GM15510 (cell line): ENCODE measurements around the gene RIPOR3.

Experiments
- POLR2A ChIP-seq: IDR thresholded peaks from 3 replicates; pipeline ENCODE4 v1.6.1; 2011; ENCODE audit warnings: borderline replicate concordance; ENCODE audit not compliant: insufficient read length; ENCODE audit errors: extremely low read depth

The RIPOR3 gene

DNA sequence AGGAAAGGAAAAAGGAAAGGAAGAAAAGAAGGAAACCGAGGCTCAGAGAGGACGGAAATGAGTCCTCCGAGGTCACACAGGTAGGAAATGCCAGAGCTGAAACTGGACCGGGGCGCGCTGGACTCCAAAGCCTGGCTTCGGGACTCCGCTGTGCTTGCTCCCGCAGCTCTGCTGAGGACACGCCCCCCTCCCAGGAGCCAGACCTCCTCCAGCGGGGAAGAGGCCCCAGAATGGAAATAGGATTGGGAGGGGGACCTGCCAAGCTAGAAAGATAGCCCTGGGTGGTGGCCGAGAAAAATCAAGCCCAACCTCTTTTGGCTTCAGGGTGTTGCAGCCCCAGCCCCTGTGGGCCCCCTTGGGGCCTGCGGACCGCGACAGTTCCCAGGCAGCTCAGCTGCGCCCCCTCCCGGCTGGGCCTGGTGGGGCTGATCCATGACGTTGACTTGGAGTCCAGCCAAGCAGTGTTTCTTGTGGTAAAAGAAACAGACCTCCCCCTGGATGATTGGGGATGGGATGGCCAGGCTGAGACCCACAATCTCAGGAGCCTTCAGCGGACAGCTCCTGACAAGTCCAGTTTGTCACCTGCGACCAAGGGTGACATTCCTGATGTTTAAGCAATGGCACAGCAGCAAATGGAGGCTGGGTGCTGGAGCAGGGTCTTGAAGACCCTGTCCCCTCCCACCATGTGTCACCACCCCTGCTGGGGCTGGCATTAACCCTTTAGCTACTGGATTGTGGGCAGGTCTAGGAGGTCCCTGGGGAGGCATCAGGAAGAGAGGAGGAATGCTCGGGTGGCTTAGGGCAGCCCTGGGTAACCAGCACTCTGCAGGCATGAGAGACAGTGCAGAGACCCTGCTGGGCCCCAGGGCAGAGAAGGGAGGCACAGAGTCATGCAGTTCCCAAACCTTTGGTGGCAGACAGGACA, 55.4 kb downstream of the RIPOR3 start:
- TF ChIP-seq POLR2A = no peak

GRCh38 chr20:50635014-50635557, 56.3 kb downstream of the RIPOR3 start:
- TF ChIP-seq POLR2A = no peak

- TF ChIP-seq POLR2A = no peak
Measured at GRCh38 chr20:50634191-50634590, 57.2 kb downstream of the RIPOR3 start.

DNA sequence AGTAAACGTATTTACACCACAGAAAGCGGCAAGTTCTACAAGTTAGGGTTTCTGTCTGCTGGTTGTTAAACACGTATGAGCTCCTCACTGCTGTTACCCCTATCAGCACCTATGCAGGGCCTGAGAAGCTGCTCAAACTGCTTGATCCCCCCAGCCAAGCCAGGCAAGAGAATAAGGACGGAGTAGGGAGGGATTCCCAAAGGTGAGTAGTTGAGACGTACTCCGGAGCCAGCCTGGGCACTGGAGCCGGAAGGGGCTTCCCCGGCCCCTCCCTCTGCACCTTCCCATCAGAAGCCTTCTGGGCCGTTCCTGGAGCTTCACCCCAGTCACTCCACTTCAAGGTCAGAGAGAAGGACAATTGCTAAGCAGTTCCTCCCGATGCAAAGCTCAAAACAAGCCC, 58.0 kb downstream of the RIPOR3 start:
- TF ChIP-seq POLR2A = no peak

DNA sequence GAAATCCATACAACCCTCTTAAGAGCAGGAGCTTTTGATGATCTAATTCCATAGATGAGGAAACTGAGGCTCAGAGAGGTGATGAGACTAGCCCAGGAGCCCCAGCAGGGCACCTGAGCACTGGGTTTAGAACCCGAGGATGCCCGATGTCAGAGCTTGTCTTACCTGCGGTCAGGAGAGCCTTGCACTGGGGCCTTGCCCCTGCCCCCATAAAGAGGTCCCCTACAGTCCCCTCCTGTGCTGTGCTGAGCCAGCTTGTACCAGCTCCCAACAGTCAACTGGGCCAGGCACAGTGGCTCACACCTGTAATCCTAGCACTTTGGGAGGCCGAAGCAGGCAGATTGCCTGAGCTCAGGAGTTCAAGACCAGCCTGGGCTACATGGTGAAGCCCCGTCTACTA, 58.6 kb downstream of the RIPOR3 start:
- TF ChIP-seq POLR2A = no peak

GRCh38 chr20:50632236-50632635, 59.1 kb downstream of the RIPOR3 start:
- TF ChIP-seq POLR2A = no peak

- TF ChIP-seq POLR2A = no peak
Measured at GRCh38 chr20:50630578-50631263, 60.6 kb downstream of the RIPOR3 start.

- no peak for TF ChIP-seq POLR2A
Measured at GRCh38 chr20:50629670-50630045, 61.7 kb downstream of the RIPOR3 start.

GRCh38 chr20:50628853-50629669, 62.3 kb downstream of the RIPOR3 start:
- no peak for TF ChIP-seq POLR2A

GRCh38 chr20:50628332-50628731, 63.0 kb downstream of the RIPOR3 start:
- TF ChIP-seq POLR2A = no peak

DNA sequence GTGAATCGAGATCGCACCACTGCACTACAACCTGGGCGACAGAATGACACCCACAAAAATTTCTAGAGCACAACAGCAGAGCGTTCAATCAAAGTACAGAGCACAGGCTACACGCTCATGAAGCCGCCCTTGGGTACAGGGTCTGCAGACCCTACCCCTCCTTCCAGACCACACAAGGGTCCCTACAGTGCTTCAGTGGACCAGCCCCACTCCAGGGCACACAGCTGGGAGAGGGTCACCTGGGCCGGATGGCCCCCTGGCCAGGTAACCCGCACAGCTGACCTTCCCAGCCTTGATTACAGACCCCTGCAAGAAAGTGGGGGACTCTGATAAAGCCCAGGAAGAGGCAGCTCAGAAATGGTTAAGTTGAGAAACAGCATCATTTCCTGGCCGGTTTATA, 63.6 kb downstream of the RIPOR3 start:
- no peak for TF ChIP-seq POLR2A

GRCh38 chr20:50625986-50626677, 65.2 kb downstream of the RIPOR3 start:
- TF ChIP-seq POLR2A = no peak

DNA sequence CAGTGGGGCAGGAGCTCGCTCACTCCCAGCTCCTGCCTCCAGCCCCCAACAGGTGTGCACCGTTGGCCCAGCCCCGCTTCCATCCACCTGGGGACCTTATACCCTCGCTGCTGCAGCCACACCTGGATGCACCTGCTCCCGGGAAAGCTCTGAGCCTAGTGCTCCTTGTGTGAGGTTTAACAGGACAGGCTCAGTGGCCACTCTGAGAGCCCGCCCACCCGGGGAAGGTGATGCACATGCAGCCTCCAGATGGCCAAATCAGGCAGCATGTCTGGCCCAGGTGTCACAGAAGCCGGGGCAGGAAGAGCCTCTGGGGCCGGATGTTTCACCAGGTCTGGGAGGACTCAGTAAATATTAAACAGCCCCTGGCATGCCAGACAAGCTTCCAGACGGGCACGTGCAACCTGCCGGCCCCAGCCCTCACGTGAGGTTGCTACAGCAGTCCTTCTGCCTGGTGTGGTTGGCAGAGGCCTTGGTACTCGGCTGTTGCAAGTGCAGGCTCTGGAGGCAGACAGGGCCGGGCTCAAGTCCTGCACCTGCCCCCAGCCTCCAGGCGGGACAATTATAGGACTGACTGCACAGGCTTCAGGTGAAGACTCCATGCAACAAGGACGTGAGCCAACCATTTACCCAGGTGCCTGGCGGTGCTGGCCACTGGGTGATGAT, 66.9 kb downstream of the RIPOR3 start:
- TF ChIP-seq POLR2A = no peak

DNA sequence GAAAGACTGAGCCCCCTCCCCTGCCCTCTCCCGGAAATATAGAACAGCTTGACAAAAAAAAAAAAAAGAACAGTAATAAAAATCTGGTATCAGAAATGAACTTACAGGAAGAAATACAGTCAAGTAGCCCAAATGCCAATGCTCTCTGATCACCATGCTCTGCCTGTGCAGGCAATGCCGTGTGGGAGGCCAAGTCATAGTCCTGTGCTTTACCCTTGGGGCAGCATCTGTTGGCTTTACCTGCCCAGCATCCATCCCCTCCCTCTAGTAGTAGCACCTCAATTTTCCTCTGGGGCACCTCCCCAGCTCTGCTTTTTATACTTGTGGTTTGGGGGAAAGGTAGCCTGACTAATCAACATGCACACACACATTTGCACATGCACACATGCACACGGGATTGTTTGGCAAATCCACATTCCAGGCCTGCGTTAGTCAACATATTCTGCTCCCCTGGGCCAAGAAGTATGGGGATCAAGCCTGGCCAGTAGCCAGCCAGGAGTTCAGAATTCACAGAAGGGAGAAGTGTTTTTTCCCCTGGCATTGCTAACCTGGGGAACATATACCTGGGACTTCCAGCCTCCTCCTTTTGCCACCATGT, 70.2 kb downstream of the RIPOR3 start:
- no peak for TF ChIP-seq POLR2A

- no peak for TF ChIP-seq POLR2A
Measured at GRCh38 chr20:50618537-50618936, 72.8 kb downstream of the RIPOR3 start.
